Neural progenitor cell (in vitro differentiated cells): ENCODE results near the gene DNAI7. TPM values are rescaled to one million over a fixed set of nuclear protein-coding genes. Genes with fewer than 3 reads are reported as not detected.

Experiments
- DNase-seq: peaks from one replicate; pipeline ENCODE4 v3.0.0-alpha.2; 2016; ENCODE audit warnings: low spot score
- H2AFZ ChIP-seq: fragments of 200-600 bp; sonication (generic); replicated peaks from 2 replicates; pipeline ENCODE4 v1.6.1; 2016; ENCODE audit warnings: antibody characterized with exemption
- H3F3A ChIP-seq: fragments of 200-600 bp; sonication (generic); 2 replicates; pipeline ENCODE4 v1.6.1; 2016; ENCODE audit warnings: antibody characterized with exemption, low read depth
- H3K27ac ChIP-seq: fragments of 200-600 bp; sonication (generic); 2 replicates; pipeline ENCODE4 v1.5.1; 2016; ENCODE audit warnings: mild to moderate bottlenecking
- H3K27me3 ChIP-seq: fragments of 200-600 bp; sonication (generic); 2 replicates; pipeline ENCODE4 v1.6.1; 2016; ENCODE audit warnings: mild to moderate bottlenecking, moderate library complexity
- H3K36me3 ChIP-seq: fragments of 200-600 bp; sonication (generic); 2 replicates; pipeline ENCODE4 v1.5.1; 2016
- H3K4me1 ChIP-seq: fragments of 200-600 bp; sonication (generic); 2 replicates; pipeline ENCODE4 v1.6.1; 2016; ENCODE audit warnings: mixed run types
- H3K4me2 ChIP-seq: fragments of 200-600 bp; sonication (generic); 2 replicates; pipeline ENCODE4 v1.6.1; 2016
- H3K4me3 ChIP-seq: fragments of 200-600 bp; sonication (generic); 2 replicates; pipeline ENCODE4 v1.5.1; 2016
- H3K79me2 ChIP-seq: fragments of 200-600 bp; sonication (generic); 2 replicates; pipeline ENCODE4 v1.6.1; 2016; ENCODE audit warnings: low read depth
- H3K9ac ChIP-seq: fragments of 200-600 bp; sonication (generic); 2 replicates; pipeline ENCODE4 v1.6.1; 2016
- H3K9me3 ChIP-seq: fragments of 200-600 bp; sonication (generic); 2 replicates; pipeline ENCODE4 v1.5.1; 2016; ENCODE audit warnings: low read depth
- H4K20me1 ChIP-seq: fragments of 200-600 bp; sonication (generic); 2 replicates; pipeline ENCODE4 v1.6.1; 2016; ENCODE audit warnings: low read depth
- H3K27ac Mint-ChIP-seq: 3 replicates; pipeline ENCODE4 v1.8.0; 2021; ENCODE audit warnings: mixed read lengths
- H3K27me3 Mint-ChIP-seq: 2 replicates; pipeline ENCODE4 v1.8.0; 2022; ENCODE audit warnings: low read depth, mild to moderate bottlenecking, inconsistent platforms, moderate library complexity, mixed read lengths; ENCODE audit not compliant: insufficient read depth
- H3K36me3 Mint-ChIP-seq: 3 replicates; pipeline ENCODE4 v1.8.0; 2021; ENCODE audit warnings: mixed read lengths
- H3K4me1 Mint-ChIP-seq: 3 replicates; pipeline ENCODE4 v1.8.0; 2021; ENCODE audit warnings: mixed read lengths
- H3K4me3 Mint-ChIP-seq: 3 replicates; pipeline ENCODE4 v1.8.0; 2021; ENCODE audit warnings: mild to moderate bottlenecking, moderate library complexity, mixed read lengths
- H3K9me3 Mint-ChIP-seq: 3 replicates; pipeline ENCODE4 v1.8.0; 2020; ENCODE audit warnings: mixed read lengths
- EZH2 ChIP-seq: fragments of 200-600 bp; sonication (generic); IDR thresholded peaks from 2 replicates; pipeline ENCODE4 v1.6.1; 2017; ENCODE audit warnings: antibody characterized with exemption, mild to moderate bottlenecking, moderate library complexity
- EZH2phosphoT487 ChIP-seq: fragments of 200-600 bp; sonication (generic); IDR thresholded peaks from 2 replicates; pipeline ENCODE4 v1.6.1; 2017; ENCODE audit warnings: antibody characterized with exemption
- total RNA-seq: library from RNA; depleted of rRNA; stranded (reverse); fragments of >200 nt; gene quantifications from 2 replicates; pipeline ENCODE4 v1.2.3, GENCODE V29; 2015; ENCODE audit warnings: low replicate concordance
- TF ChIP-seq, protein P1 (sequence below): fragments of 200-600 bp; sonication (generic); IDR thresholded peaks from 2 replicates; pipeline ENCODE4 v1.5.1; 2017; ENCODE audit warnings: antibody characterized with exemption, mild to moderate bottlenecking

The DNAI7 gene
- total RNA-seq, 1 donor from 2014 or later: 1.1 TPM

DNA sequence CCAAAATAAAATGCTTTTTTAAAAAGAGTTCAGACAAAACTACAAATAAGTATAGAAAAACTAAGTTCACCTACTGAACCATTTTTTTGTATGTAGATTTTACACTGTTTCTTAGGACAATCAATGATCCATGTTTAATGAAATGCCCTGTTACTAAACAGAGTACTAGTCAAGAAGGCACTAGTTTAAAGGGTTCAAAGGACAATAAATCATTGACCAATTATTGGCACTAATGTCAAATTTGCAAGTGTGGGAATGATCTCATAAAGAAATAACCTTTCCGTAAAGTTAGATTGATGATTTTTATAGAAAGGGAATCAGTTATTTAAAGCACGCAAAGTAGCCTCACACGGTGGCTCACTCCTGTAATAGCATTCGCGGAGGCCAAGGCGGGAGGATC lies 4.2 kb downstream of the DNAI7 start:
- no peak overlapping the region for H3K4me3 ChIP-seq
- peaks cover 2% of the 10 kb centered on the region for H3K79me2 ChIP-seq
- peaks cover 7% of the 10 kb centered on the region for H3K27me3 Mint-ChIP-seq
- H3K4me2 ChIP-seq: no peak overlapping the region
- no peaks in the 10 kb centered on the region for H4K20me1 ChIP-seq
- H2AFZ ChIP-seq: no peak overlapping the region
- H3K27ac Mint-ChIP-seq: no peak overlapping the region
- no peaks in the 10 kb centered on the region for H3K9me3 Mint-ChIP-seq
- H3K4me1 Mint-ChIP-seq: peaks cover 14% of the 10 kb centered on the region
- no peaks in the 10 kb centered on the region for H3K36me3 Mint-ChIP-seq
- H3K36me3 ChIP-seq: no peaks in the 10 kb centered on the region
- no peak overlapping the region for H3K9ac ChIP-seq
- H3K9me3 ChIP-seq: no peaks in the 10 kb centered on the region
- no peak for DNase-seq
- peaks cover 7% of the 10 kb centered on the region for H3F3A ChIP-seq
- TF ChIP-seq, protein P1, sequence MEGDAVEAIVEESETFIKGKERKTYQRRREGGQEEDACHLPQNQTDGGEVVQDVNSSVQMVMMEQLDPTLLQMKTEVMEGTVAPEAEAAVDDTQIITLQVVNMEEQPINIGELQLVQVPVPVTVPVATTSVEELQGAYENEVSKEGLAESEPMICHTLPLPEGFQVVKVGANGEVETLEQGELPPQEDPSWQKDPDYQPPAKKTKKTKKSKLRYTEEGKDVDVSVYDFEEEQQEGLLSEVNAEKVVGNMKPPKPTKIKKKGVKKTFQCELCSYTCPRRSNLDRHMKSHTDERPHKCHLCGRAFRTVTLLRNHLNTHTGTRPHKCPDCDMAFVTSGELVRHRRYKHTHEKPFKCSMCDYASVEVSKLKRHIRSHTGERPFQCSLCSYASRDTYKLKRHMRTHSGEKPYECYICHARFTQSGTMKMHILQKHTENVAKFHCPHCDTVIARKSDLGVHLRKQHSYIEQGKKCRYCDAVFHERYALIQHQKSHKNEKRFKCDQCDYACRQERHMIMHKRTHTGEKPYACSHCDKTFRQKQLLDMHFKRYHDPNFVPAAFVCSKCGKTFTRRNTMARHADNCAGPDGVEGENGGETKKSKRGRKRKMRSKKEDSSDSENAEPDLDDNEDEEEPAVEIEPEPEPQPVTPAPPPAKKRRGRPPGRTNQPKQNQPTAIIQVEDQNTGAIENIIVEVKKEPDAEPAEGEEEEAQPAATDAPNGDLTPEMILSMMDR: no peak
- no peak for TF ChIP-seq EZH2
- no peak for TF ChIP-seq EZH2phosphoT487
- H3K4me3 Mint-ChIP-seq: no peak overlapping the region
- H3K4me1 ChIP-seq: peaks cover 6% of the 10 kb centered on the region
- H3K27ac ChIP-seq: no peak overlapping the region
- H3K27me3 ChIP-seq: no peaks in the 10 kb centered on the region

DNA sequence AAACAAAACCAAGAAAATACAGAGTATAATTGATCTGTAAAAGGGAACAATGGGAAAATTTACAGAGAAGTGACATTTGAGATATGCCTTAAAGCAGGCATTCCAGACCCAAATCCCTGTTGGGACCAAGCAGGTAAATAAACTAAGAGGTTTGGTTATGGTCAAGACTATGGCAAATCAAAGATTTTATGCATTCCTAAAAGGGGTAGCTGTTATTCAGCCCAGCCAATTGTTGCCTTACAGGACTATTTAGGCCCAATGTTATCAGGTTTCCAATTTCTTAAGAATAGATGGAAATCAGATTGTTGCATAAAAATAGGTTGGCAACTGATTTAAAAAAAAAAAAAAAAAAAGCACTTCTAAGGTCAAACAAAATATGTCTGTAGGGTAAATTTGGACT lies 5.3 kb downstream of the DNAI7 start:
- H3K27ac ChIP-seq: no peak overlapping the region
- no peak overlapping the region for H2AFZ ChIP-seq
- H4K20me1 ChIP-seq: no peaks in the 10 kb centered on the region
- H3K79me2 ChIP-seq: no peaks in the 10 kb centered on the region
- peaks cover 8% of the 10 kb centered on the region for H3K4me1 Mint-ChIP-seq
- no peaks in the 10 kb centered on the region for H3K36me3 Mint-ChIP-seq
- no peak overlapping the region for H3K4me2 ChIP-seq
- no peaks in the 10 kb centered on the region for H3K9me3 ChIP-seq
- H3K4me1 ChIP-seq: peaks cover 5% of the 10 kb centered on the region
- H3K4me3 Mint-ChIP-seq: no peak overlapping the region
- no peaks in the 10 kb centered on the region for H3K36me3 ChIP-seq
- no peaks in the 10 kb centered on the region for H3K27me3 ChIP-seq
- H3K27me3 Mint-ChIP-seq: peaks cover 3% of the 10 kb centered on the region
- H3F3A ChIP-seq: no peaks in the 10 kb centered on the region
- no peak overlapping the region for H3K27ac Mint-ChIP-seq
- H3K9me3 Mint-ChIP-seq: no peaks in the 10 kb centered on the region
- DNase-seq: no peak
- TF ChIP-seq, protein P1: no peak
- TF ChIP-seq EZH2 (no peak), EZH2phosphoT487 (no peak)
- H3K9ac ChIP-seq: no peak overlapping the region
- H3K4me3 ChIP-seq: no peak overlapping the region

DNA sequence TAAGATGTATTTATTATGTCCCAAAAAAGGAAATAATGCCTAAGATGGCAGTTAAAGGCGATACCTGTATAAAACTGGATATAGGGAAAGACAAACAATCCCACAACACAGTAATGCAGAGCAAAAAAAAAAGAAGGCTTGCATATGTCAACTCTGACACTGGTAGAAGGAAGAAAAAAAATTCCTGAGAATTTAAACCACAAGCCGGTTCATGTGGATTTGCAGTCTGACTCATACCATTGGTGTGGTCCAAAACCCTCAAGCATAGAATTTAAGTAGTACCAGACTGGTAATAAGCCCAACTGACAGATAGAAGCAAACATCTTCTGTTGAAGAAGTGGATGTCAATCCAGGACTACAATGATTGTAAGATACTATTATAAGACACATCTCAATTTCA lies 7.2 kb downstream of the DNAI7 start:
- Mint-ChIP-seq H3K9me3 (no peaks in the 10 kb centered on the region), H3K4me3 (no peak overlapping the region), H3K36me3 (no peaks in the 10 kb centered on the region), H3K4me1 (peaks cover 3% of the 10 kb centered on the region), H3K27ac (no peak overlapping the region), H3K27me3 (peaks cover 3% of the 10 kb centered on the region)
- TF ChIP-seq EZH2phosphoT487 (no peak), EZH2 (no peak)
- TF ChIP-seq, protein P1: no peak
- Histone ChIP-seq H3K27ac (no peak overlapping the region), H4K20me1 (no peaks in the 10 kb centered on the region), H3K36me3 (no peaks in the 10 kb centered on the region), H3K4me1 (no peaks in the 10 kb centered on the region), H2AFZ (no peak overlapping the region), H3K4me2 (no peak overlapping the region), H3K9ac (no peak overlapping the region), H3K9me3 (no peaks in the 10 kb centered on the region), H3K27me3 (no peaks in the 10 kb centered on the region), H3K4me3 (no peak overlapping the region), H3F3A (no peaks in the 10 kb centered on the region), H3K79me2 (no peaks in the 10 kb centered on the region)
- DNase-seq: no peak
